OCI-LY1 (cell line): Measurements from ENCODE around the gene AKNAD1.

Experiments
- H2AFZ ChIP-seq: fragments of 200-600 bp; sonication (generic), shearing (Covaris generic); 2 replicates; pipeline ENCODE4 v1.6.0; 2014; ENCODE audit warnings: antibody characterized with exemption, mild to moderate bottlenecking, low read length
- H3F3A ChIP-seq: fragments of 200-600 bp; sonication (generic), shearing (Covaris generic); 2 replicates; pipeline ENCODE4 v1.6.0; 2014; ENCODE audit warnings: mild to moderate bottlenecking, antibody characterized with exemption, low read length, moderate library complexity; ENCODE audit not compliant: insufficient read depth
- H3K27ac ChIP-seq: fragments of 200-600 bp; sonication (generic); 2 replicates; pipeline ENCODE4 v1.5.1; 2014; ENCODE audit warnings: low read length, mixed run types, mild to moderate bottlenecking, low read depth; ENCODE audit not compliant: poor library complexity, severe bottlenecking
- H3K27me3 ChIP-seq: fragments of 200-600 bp; sonication (generic); 2 replicates; pipeline ENCODE4 v1.6.0; 2014; ENCODE audit warnings: antibody characterized with exemption, mild to moderate bottlenecking, low read length, moderate library complexity; ENCODE audit not compliant: insufficient read depth
- H3K36me3 ChIP-seq: fragments of 200-600 bp; sonication (generic); 2 replicates; pipeline ENCODE4 v1.6.1; 2014; ENCODE audit warnings: mild to moderate bottlenecking, antibody characterized with exemption, low read length, moderate library complexity, mixed read lengths; ENCODE audit not compliant: insufficient read depth
- H3K4me1 ChIP-seq: fragments of 200-600 bp; sonication (generic); 2 replicates; pipeline ENCODE4 v1.5.1; 2014; ENCODE audit warnings: mild to moderate bottlenecking, low read length, moderate library complexity; ENCODE audit not compliant: insufficient read depth, severe bottlenecking
- H3K4me2 ChIP-seq: fragments of 200-600 bp; sonication (generic), shearing (Covaris generic); 2 replicates; pipeline ENCODE4 v1.6.1; 2014; ENCODE audit warnings: low read length
- H3K4me3 ChIP-seq: fragments of 200-600 bp; sonication (generic); 2 replicates; pipeline ENCODE4 v1.5.1; 2014; ENCODE audit warnings: low read length, low read depth, mild to moderate bottlenecking, mixed read lengths; ENCODE audit not compliant: poor library complexity, severe bottlenecking
- H3K79me2 ChIP-seq: fragments of 200-600 bp; shearing (Covaris generic); 2 replicates; pipeline ENCODE4 v1.6.1; 2016; ENCODE audit warnings: mixed run types, low read length, mixed read lengths; ENCODE audit not compliant: insufficient read depth
- H3K9ac ChIP-seq: fragments of 200-600 bp; sonication (generic), shearing (Covaris generic); 2 replicates; pipeline ENCODE4 v1.6.1; 2014; ENCODE audit warnings: mild to moderate bottlenecking, low read length, mixed read lengths
- H3K9me2 ChIP-seq: fragments of 200-600 bp; sonication (generic), shearing (Covaris generic); 2 replicates; pipeline ENCODE4 v1.6.1; 2014; ENCODE audit warnings: low read depth, mild to moderate bottlenecking, low read length, mixed read lengths
- H3K9me3 ChIP-seq: fragments of 200-600 bp; shearing (Covaris generic); 2 replicates; pipeline ENCODE4 v1.6.1; 2014; ENCODE audit warnings: low read length, mixed read lengths
- H4K20me1 ChIP-seq: fragments of 200-600 bp; sonication (generic), shearing (Covaris generic); 2 replicates; pipeline ENCODE4 v1.6.0; 2016; ENCODE audit warnings: mild to moderate bottlenecking, low read length; ENCODE audit not compliant: insufficient read depth
- EZH2 ChIP-seq: fragments of 200-600 bp; sonication (generic), shearing (Covaris generic); IDR thresholded peaks from 2 replicates; pipeline ENCODE4 v1.8.0; 2017; ENCODE audit warnings: borderline replicate concordance, mixed run types, mild to moderate bottlenecking, antibody characterized with exemption, low read length, moderate library complexity, mixed read lengths
- TF ChIP-seq, protein P1 (sequence below): fragments of 200-600 bp; sonication (generic), shearing (Covaris generic); IDR thresholded peaks from 2 replicates; pipeline ENCODE4 v1.5.1; 2017; ENCODE audit warnings: mild to moderate bottlenecking, antibody characterized with exemption, low read length, moderate library complexity, mixed read lengths

The AKNAD1 gene

DNA sequence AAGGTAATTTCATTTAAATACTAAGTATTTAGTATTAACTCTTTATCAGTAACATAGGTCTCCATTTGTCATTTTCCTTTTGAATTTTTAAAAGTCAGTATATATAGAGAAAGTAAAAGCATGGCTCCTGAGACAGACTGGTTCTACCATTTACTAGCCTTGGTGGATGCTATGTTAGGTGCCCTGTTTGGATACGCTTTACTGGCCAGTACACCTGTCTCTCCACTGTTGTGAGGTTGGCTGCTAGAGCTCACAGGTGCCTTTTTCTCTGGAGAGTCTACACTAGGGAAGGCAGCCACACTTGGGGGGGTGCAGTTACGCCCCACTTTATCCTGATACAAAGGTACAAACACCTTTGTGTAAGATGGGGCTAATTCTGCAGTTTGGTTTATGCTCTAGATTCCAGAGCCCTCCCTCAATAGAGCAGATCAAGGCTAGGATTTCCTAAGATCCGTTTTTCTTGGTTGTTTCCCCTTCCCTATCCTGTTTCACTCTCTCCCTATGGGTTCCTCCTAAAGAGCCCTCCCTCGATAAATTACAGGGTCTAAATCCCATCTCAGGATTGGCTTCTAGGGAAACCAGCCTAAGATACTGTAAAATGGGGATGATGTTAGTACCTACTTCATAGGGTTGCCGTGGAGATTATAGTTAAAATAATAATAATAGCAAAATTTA, 14.3 kb upstream of the AKNAD1 start:
- H3K9ac ChIP-seq = no peak overlapping the region
- H4K20me1 ChIP-seq = no peaks in the 10 kb centered on the region
- H3K9me2 ChIP-seq = no peaks in the 10 kb centered on the region
- no peaks in the 10 kb centered on the region for H3K36me3 ChIP-seq
- no peaks in the 10 kb centered on the region for H3F3A ChIP-seq
- TF ChIP-seq, protein P1, sequence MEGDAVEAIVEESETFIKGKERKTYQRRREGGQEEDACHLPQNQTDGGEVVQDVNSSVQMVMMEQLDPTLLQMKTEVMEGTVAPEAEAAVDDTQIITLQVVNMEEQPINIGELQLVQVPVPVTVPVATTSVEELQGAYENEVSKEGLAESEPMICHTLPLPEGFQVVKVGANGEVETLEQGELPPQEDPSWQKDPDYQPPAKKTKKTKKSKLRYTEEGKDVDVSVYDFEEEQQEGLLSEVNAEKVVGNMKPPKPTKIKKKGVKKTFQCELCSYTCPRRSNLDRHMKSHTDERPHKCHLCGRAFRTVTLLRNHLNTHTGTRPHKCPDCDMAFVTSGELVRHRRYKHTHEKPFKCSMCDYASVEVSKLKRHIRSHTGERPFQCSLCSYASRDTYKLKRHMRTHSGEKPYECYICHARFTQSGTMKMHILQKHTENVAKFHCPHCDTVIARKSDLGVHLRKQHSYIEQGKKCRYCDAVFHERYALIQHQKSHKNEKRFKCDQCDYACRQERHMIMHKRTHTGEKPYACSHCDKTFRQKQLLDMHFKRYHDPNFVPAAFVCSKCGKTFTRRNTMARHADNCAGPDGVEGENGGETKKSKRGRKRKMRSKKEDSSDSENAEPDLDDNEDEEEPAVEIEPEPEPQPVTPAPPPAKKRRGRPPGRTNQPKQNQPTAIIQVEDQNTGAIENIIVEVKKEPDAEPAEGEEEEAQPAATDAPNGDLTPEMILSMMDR = no peak
- TF ChIP-seq EZH2 = no peak
- no peaks in the 10 kb centered on the region for H3K4me1 ChIP-seq
- H3K27ac ChIP-seq = no peak overlapping the region
- no peaks in the 10 kb centered on the region for H3K27me3 ChIP-seq
- H3K4me2 ChIP-seq = no peak overlapping the region
- no peak overlapping the region for H3K4me3 ChIP-seq
- no peaks in the 10 kb centered on the region for H3K9me3 ChIP-seq
- no peak overlapping the region for H2AFZ ChIP-seq
- no peaks in the 10 kb centered on the region for H3K79me2 ChIP-seq

GRCh38 chr1:108865316-108865910, 8.5 kb upstream of the AKNAD1 start:
- H4K20me1 ChIP-seq = no peaks in the 10 kb centered on the region
- H3K79me2 ChIP-seq = no peaks in the 10 kb centered on the region
- H2AFZ ChIP-seq = no peak overlapping the region
- no peak overlapping the region for H3K4me3 ChIP-seq
- H3K9ac ChIP-seq = no peak overlapping the region
- no peak overlapping the region for H3K27ac ChIP-seq
- no peaks in the 10 kb centered on the region for H3K27me3 ChIP-seq
- no peaks in the 10 kb centered on the region for H3K9me2 ChIP-seq
- TF ChIP-seq EZH2 = no peak
- TF ChIP-seq, protein P1 = no peak
- H3K4me2 ChIP-seq = no peak overlapping the region
- H3K36me3 ChIP-seq = no peaks in the 10 kb centered on the region
- no peaks in the 10 kb centered on the region for H3K9me3 ChIP-seq
- no peaks in the 10 kb centered on the region for H3F3A ChIP-seq
- peaks cover 5% of the 10 kb centered on the region for H3K4me1 ChIP-seq

GRCh38 chr1:108863984-108864383, 7.1 kb upstream of the AKNAD1 start:
- Histone ChIP-seq H3K9me2 (no peaks in the 10 kb centered on the region), H3F3A (no peaks in the 10 kb centered on the region), H3K4me1 (peaks cover 5% of the 10 kb centered on the region), H3K9ac (no peak overlapping the region), H3K36me3 (no peaks in the 10 kb centered on the region), H3K4me3 (no peak overlapping the region), H3K79me2 (no peaks in the 10 kb centered on the region), H3K4me2 (no peak overlapping the region), H3K27ac (no peak overlapping the region), H3K27me3 (no peaks in the 10 kb centered on the region), H4K20me1 (no peaks in the 10 kb centered on the region), H3K9me3 (no peaks in the 10 kb centered on the region), H2AFZ (no peak overlapping the region)
- TF ChIP-seq EZH2 = no peak
- TF ChIP-seq, protein P1 = no peak
